ENCODE results near the gene LSM3. TPM values are rescaled to one million over a fixed set of nuclear protein-coding genes. Genes with fewer than 3 reads are reported as not detected.

Gene LSM3
- total RNA-seq, 4 donors from 2014 or later: 11.6 to 16.8 (median 14.2) TPM

GRCh38 chr3:14153663-14154062 is 25.0 kb upstream of the LSM3 start:
- Histone ChIP-seq H3K27ac (no peak overlapping the region), H3K27me3 (no peaks in the 10 kb centered on the region), H3K4me1 (peaks cover 10 to 19% of the 10 kb centered on the region in 2 donors), H3K9me3 (no peaks in the 10 kb centered on the region), H3K4me3 (no peak overlapping the region), H3K36me3 (peaks cover 0 to 39% of the 10 kb centered on the region in 2 donors)
- DNase-seq: no peak
- intact Hi-C loops (cut with DNase I; ENCODE audit: low total_unique reads) (no loop called here), in situ Hi-C loops (cut with MboI; ENCODE audit: low sequenced_read_pairs in 4 of 4) (no loop called here)
- TF ChIP-seq CTCF (IDR thresholded peaks at IDR 0.05 in 4 of 5, conservative IDR thresholded peaks at IDR 0.05 in 1 of 5) (no peak), POLR2A (IDR thresholded peaks at IDR 0.05) (no peak)
- no peak for ATAC-seq

- peaks cover 10 to 19% of the 10 kb centered on the region in 2 donors for H3K4me1 ChIP-seq
- DNase-seq (no peak), ATAC-seq (no peak)
- H3K27ac ChIP-seq: no peak overlapping the region
- intact Hi-C loops (cut with DNase I; ENCODE audit: low total_unique reads) (no loop called here), in situ Hi-C loops (cut with MboI; ENCODE audit: low sequenced_read_pairs in 4 of 4) (no loop called here)
- H3K36me3 ChIP-seq: peaks cover 0 to 45% of the 10 kb centered on the region in 2 donors
- H3K9me3 ChIP-seq: no peaks in the 10 kb centered on the region
- no peak overlapping the region for H3K4me3 ChIP-seq
- TF ChIP-seq POLR2A (IDR thresholded peaks at IDR 0.05): no peak
- TF ChIP-seq CTCF (IDR thresholded peaks at IDR 0.05 in 4 of 5, conservative IDR thresholded peaks at IDR 0.05 in 1 of 5): no peak
- no peaks in the 10 kb centered on the region for H3K27me3 ChIP-seq
Measured at GRCh38 chr3:14154276-14154675, 24.3 kb upstream of the LSM3 start.

- TF ChIP-seq CTCF (IDR thresholded peaks at IDR 0.05 in 4 of 5, conservative IDR thresholded peaks at IDR 0.05 in 1 of 5) (no peak), POLR2A (IDR thresholded peaks at IDR 0.05) (no peak)
- intact Hi-C loops (cut with DNase I; ENCODE audit: low total_unique reads): no loop called here
- in situ Hi-C loops (cut with MboI; ENCODE audit: low sequenced_read_pairs in 4 of 4): no loop called here
- DNase-seq: no peak
- no peaks in the 10 kb centered on the region for H3K9me3 ChIP-seq
- no peaks in the 10 kb centered on the region for H3K27me3 ChIP-seq
- H3K36me3 ChIP-seq: peaks cover 0 to 52% of the 10 kb centered on the region in 2 donors
- no peak for ATAC-seq
- no peak overlapping the region for H3K4me3 ChIP-seq
- H3K27ac ChIP-seq: no peak overlapping the region
- H3K4me1 ChIP-seq: peaks cover 10 to 19% of the 10 kb centered on the region in 2 donors
Measured at GRCh38 chr3:14154895-14155440, 23.6 kb upstream of the LSM3 start.

- H3K27ac ChIP-seq: peak overlapping the region in 1 of 4 donors; percentile 85
- peaks cover 10 to 19% of the 10 kb centered on the region in 2 donors for H3K4me1 ChIP-seq
- H3K9me3 ChIP-seq: no peaks in the 10 kb centered on the region
- ATAC-seq (no peak), DNase-seq (no peak)
- H3K4me3 ChIP-seq: no peak overlapping the region
- intact Hi-C loops (cut with DNase I; ENCODE audit: low total_unique reads) (no loop called here), in situ Hi-C loops (cut with MboI; ENCODE audit: low sequenced_read_pairs in 4 of 4) (no loop called here)
- no peak for TF ChIP-seq POLR2A (IDR thresholded peaks at IDR 0.05)
- TF ChIP-seq CTCF (IDR thresholded peaks at IDR 0.05 in 4 of 5, conservative IDR thresholded peaks at IDR 0.05 in 1 of 5): no peak
- peaks cover 0 to 62% of the 10 kb centered on the region in 2 donors for H3K36me3 ChIP-seq
- no peaks in the 10 kb centered on the region for H3K27me3 ChIP-seq
Measured at GRCh38 chr3:14156201-14156600, 22.4 kb upstream of the LSM3 start.

All from gastrocnemius medialis (tissue), 4 donors.